ENCODE measurements around the gene LRRN4CL. TPM values are rescaled to one million over a fixed set of nuclear protein-coding genes. Genes with fewer than 3 reads are reported as not detected.

The LRRN4CL gene
- total and polyA plus RNA-seq, 9 of the 15 experiments (the other 6 are each of a cell fraction or from before 2014, with no cell fraction given), result 0.03 to 0.11 (median 0.05) TPM; not detected in 4

DNA sequence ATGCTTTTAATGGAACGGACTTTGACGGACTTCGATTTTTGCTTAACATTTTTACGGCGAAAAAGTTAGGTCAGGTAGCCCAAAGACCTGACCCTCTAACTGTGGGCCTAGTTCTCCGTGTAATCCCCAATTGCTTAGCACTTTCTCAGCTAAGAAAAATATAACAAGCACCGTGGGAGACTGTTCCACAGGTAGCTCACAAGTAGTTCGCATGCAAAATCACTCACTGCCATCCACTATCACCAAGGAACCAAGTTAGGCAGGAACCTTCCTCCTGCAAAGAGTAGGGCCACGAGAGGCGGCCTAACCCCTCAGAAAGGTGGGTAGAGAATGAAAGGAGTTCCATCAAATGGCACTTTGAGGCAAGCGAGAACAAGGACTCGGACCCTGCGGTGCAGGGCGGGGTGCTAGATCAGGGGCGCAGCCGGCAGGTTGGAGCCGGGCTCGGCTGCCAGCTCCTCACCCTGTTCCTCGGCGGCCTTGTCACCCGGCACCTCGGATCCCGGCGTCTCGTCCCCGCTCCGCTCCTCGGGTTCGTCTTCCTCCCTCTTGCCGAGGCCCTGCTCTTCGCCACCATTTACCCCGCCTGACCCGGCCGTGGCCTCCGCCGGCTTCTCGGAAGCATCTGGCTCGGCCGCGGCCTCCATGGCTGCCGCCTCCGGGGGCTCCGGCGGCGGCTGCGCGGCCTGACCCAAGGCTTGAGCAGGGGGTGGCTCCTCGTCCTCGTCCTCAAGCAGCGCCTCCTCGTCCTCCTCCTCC lies 37.0 kb upstream of the LRRN4CL start (continued):
- peak; percentile 17; the same call in 1 of the 2 replicates for TF ChIP-seq NKRF (IDR thresholded peaks at IDR 0.05; ENCODE audit: borderline replicate concordance)
- TF ChIP-seq, protein P1, sequence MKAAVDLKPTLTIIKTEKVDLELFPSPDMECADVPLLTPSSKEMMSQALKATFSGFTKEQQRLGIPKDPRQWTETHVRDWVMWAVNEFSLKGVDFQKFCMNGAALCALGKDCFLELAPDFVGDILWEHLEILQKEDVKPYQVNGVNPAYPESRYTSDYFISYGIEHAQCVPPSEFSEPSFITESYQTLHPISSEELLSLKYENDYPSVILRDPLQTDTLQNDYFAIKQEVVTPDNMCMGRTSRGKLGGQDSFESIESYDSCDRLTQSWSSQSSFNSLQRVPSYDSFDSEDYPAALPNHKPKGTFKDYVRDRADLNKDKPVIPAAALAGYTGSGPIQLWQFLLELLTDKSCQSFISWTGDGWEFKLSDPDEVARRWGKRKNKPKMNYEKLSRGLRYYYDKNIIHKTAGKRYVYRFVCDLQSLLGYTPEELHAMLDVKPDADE (conservative IDR thresholded peaks at IDR 0.05; ENCODE audit: control insufficient read depth, low read depth, low read length), result peak; percentile 23; the same call in 1 of the 2 replicates
- no peak for TF ChIP-seq ZNF175 (CRISPR knock-in tag; IDR thresholded peaks at IDR 0.05; ENCODE audit: low read depth)
- 0 out of 2 replicates have a peak, but pooled peaks have one; percentile 49 for TF ChIP-seq HMBOX1 (IDR thresholded peaks at IDR 0.05)
- TF ChIP-seq, protein P2, sequence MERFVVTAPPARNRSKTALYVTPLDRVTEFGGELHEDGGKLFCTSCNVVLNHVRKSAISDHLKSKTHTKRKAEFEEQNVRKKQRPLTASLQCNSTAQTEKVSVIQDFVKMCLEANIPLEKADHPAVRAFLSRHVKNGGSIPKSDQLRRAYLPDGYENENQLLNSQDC (CRISPR knock-in tag; IDR thresholded peaks at IDR 0.05), result no peak
- peak; percentile 90 for TF ChIP-seq ZNF263 (CRISPR knock-in tag; IDR thresholded peaks at IDR 0.05; ENCODE audit: borderline replicate concordance)
- peak; percentile 44 for TF ChIP-seq PRDM10 (IDR thresholded peaks at IDR 0.05; ENCODE audit: partially characterized antibody)
- TF ChIP-seq CXXC5 (CRISPR knock-in tag; IDR thresholded peaks at IDR 0.05), result no peak
- TF ChIP-seq FOXA3 (CRISPR knock-in tag; conservative IDR thresholded peaks at IDR 0.05 in 1 of 2, IDR thresholded peaks at IDR 0.05 in 1 of 2), result peak in 1 of 2 experiments; percentile 13; a peak in 1 of 4 replicates

Data from K562 (cell line).